GM12891 (cell line): Measurements from ENCODE around the gene S100A10.

Experiments
- POLR2AphosphoS5 ChIP-seq: IDR thresholded peaks from 2 replicates; pipeline ENCODE4 v1.6.1; 2011; ENCODE audit warnings: low read depth, low read length, control low read depth
- TAF1 ChIP-seq: IDR thresholded peaks from 2 replicates; pipeline ENCODE4 v1.6.1; 2011; ENCODE audit warnings: low read depth, low read length, control low read depth

GRCh38 chr1:151980287-151981177, 13.1 kb downstream of the S100A10 start:
- TF ChIP-seq POLR2AphosphoS5 (no peak), TAF1 (no peak)
